Kidney epithelial cell (primary cell): ENCODE data around the gene FAM180A. TPM values are rescaled to one million over a fixed set of nuclear protein-coding genes. Genes with fewer than 3 reads are reported as not detected.

Source experiments
- DNase-seq: peaks from one replicate; pipeline ENCODE4 v3.0.0-alpha.2; 2010; ENCODE audit warnings: low read depth
- H3K27me3 ChIP-seq: 2 replicates; pipeline ENCODE4 v1.6.0; 2011; ENCODE audit warnings: low read length; ENCODE audit not compliant: control insufficient read depth, insufficient read depth
- H3K36me3 ChIP-seq: 2 replicates; pipeline ENCODE4 v1.5.1; 2011; ENCODE audit warnings: low read length; ENCODE audit not compliant: control insufficient read depth, insufficient read depth
- H3K4me3 ChIP-seq: 2 replicates; pipeline ENCODE4 v1.5.1; 2011; ENCODE audit warnings: low read depth, mild to moderate bottlenecking, control low read depth, low read length
- total RNA-seq: library from RNA; depleted of rRNA; stranded (reverse); fragments of >200 nt; gene quantifications from 2 replicates; pipeline ENCODE4 v1.2.3, GENCODE V29; 2015
- TF ChIP-seq, protein P1 (sequence below): IDR thresholded peaks from 2 replicates; pipeline ENCODE4 v1.5.1; 2011; ENCODE audit warnings: mild to moderate bottlenecking, moderate library complexity, low read length, control low read depth, inconsistent platforms; ENCODE audit not compliant: insufficient read depth, poor library complexity, severe bottlenecking

FAM180A gene
- total RNA-seq, 1 donor from 2014 or later, result not detected

DNA sequence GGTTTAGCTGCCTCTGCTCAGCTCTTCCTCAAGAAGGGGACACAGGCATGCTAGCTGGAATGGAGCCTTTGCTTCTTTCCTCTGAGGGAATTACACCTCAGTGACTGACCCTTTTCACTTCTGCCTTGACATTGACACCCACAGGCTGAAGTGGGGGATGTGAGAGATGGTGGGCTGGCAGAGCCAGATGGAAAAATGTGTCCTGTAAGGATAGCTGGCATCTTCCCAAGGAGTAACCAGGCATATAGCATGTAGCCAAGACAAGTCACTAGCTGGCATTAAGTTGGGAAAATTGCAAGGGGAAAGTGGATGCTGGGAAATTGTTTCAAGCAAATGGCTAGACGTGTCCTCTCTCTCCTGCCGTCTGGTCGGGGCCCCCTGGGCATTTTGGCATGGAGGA, 66.4 kb downstream of the FAM180A start:
- DNase-seq, result no peak
- TF ChIP-seq, protein P1, sequence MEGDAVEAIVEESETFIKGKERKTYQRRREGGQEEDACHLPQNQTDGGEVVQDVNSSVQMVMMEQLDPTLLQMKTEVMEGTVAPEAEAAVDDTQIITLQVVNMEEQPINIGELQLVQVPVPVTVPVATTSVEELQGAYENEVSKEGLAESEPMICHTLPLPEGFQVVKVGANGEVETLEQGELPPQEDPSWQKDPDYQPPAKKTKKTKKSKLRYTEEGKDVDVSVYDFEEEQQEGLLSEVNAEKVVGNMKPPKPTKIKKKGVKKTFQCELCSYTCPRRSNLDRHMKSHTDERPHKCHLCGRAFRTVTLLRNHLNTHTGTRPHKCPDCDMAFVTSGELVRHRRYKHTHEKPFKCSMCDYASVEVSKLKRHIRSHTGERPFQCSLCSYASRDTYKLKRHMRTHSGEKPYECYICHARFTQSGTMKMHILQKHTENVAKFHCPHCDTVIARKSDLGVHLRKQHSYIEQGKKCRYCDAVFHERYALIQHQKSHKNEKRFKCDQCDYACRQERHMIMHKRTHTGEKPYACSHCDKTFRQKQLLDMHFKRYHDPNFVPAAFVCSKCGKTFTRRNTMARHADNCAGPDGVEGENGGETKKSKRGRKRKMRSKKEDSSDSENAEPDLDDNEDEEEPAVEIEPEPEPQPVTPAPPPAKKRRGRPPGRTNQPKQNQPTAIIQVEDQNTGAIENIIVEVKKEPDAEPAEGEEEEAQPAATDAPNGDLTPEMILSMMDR, result no peak
- H3K36me3 ChIP-seq, result no peaks in the 10 kb centered on the region
- H3K27me3 ChIP-seq, result no peaks in the 10 kb centered on the region
- no peak overlapping the region for H3K4me3 ChIP-seq

GRCh38 chr7:135681762-135682161, 66.9 kb downstream of the FAM180A start:
- H3K36me3 ChIP-seq, result no peaks in the 10 kb centered on the region
- H3K27me3 ChIP-seq, result no peaks in the 10 kb centered on the region
- H3K4me3 ChIP-seq, result no peak overlapping the region
- no peak for DNase-seq
- TF ChIP-seq, protein P1, result no peak

Other genes with a start within 250 kb of the FAM180A start
- 8.4 and 10.9 TPM in 2 replicates for gene CNOT4, start 238.7 kb downstream of the FAM180A start, total RNA-seq
- 58.1 and 64.0 TPM in 2 replicates for gene NUP205, start 190.9 kb downstream of the FAM180A start, total RNA-seq
- gene STMP1, start 86.3 kb downstream of the FAM180A start, total RNA-seq, result 17.2 and 20.2 TPM in 2 replicates
- gene SLC13A4, start 20.6 kb downstream of the FAM180A start, total RNA-seq, result 0.08 and 0.14 TPM in 2 replicates
- 124 and 128 TPM in 2 replicates for gene MTPN, start 228.5 kb upstream of the FAM180A start, total RNA-seq